Stimulated activated CD4-positive, alpha-beta T cell treated with anti-CD3 and anti-CD28 coated beads, Interleukin-15, amount 100 ng/mL, for 48 hours (primary cell): ENCODE data around the gene EID3.
"Not testable (repeated sequence)": the region's sequence is repeated elsewhere in the genome, so short reads cannot be mapped to it uniquely, and the experiment has no call there.

Experiments used
- DNase-seq, 2 donors: peaks; one replicate each; pipeline ENCODE4 v3.0.0-alpha.2; 2020; ENCODE audit warnings: low read depth in 2 of 2

EID3 gene

DNA sequence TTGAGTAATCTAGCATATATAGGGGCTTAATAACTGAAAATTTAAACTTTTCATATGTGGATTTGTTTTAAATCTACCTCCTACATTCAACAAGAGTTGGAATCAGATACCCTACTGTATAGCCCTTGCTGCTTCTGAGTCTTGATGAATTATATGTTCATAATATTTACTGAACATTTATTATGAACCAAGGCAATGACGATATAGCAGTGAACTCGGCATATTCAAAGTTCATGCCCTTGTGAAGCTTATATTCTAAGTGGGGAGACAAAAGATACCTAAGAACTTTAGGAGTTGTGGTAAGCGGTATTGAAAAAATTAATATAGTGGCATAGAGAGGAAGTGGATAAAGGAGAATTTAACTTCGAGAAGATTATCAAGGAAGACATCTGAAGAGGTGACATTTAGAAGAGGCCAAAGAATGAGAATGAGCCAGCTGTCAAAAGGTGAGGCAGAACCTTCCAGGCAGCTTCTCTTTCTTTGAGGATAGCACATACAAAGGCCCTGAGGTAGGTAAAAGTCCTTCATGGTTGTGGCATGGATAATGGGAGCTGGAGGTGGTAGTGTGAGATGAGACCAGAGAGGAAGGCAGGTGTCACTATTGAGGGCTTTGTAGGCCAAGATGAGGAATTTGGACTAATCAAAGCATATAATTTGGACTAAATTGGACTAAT lies 10.2 kb downstream of the EID3 start:
- no peak for DNase-seq

DNA sequence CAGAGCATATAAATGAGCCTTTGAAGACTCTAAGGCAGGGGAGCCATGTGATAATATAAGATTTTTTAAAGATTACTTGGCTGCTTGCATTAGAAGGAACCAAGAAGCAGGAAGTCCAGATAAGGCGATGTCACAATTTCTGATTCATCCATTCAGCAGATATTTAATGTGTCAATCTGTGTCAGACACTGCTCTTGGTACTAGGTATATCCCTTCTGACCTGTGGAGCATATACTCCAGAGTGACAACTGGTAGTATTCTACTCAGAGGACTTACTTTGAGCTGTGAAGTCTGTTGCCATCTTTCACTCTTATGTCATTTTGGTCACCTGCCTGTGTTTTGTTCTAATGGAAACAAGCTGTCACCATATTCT lies 10.7 kb downstream of the EID3 start:
- DNase-seq = no peak

GRCh38 chr12:104315326-104316224 lies 12.0 kb downstream of the EID3 start:
- no peak for DNase-seq

DNA sequence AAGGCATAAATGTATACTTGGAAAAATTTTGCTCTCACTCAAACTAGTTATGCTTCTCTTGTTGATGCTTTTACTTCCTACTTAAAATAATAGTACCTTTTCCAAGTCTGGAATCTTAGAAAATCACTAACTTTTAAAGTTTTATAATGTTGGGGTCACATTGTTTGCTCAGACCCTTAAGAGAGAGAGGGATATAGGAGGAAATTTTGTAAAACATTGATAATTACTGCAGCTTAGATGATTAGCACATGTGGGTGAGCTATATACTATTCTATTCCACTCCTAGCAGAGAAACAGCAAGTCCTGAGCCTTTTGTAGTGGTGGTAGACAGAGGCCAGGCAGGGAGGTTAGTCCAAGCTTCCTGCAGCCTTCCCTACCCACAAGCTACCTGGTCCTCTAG lies 13.4 kb downstream of the EID3 start:
- no peak for DNase-seq

DNA sequence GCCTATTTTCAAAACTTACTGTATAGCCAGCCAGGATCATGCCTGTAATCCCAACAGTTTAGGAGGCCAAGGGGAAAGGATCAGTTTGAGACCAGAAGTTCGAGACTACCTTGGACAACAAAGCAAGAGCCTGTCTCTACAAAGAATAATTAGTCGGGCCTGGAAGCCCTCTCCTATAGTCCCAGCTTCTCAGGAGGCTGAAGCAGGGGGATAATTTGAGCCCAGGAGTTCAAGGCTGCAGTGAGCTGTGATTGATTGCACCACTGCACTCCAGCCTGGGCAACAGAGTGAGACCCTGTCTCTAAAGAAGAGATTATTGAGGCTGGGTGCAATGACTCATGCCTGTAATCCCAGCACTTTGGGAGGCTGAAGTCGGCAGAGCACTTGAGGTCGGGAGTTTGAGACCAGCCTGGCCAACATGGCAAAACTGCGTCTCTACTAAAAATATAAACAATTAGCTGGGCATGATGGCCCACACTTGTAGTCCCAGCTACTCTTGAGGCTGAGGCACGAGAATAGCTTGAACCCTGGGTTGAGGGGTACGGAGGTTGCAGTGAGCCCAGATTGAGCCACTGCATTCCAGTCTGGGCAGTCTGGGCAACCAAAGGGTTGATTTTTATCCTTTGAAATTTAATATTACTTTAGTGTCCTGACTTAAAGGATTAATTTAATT lies 14.1 kb downstream of the EID3 start:
- DNase-seq = no peak

- DNase-seq = no peak
These were observed 15.5 kb downstream of the EID3 start for GRCh38 chr12:104319028-104319427.

GRCh38 chr12:104319918-104320626 lies 16.5 kb downstream of the EID3 start:
- DNase-seq = no peak

DNA sequence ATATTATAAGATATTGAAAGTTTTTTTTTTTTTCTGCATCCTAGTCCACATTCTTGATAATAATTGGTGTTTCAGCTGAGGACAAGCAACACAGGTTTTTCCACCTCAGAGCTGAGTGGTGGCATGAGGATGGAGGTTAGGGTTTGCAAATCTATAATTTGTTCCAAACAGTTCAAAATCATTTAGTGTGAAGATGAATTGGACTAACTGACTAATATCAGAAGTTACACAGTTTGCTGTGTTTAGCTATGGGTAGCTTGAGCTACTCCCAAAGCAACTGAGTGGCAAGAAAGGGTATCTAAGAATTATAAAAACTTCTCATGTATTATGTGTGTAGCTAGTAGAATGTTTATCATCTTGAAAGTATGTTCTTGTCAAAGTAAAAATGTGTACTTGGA lies 17.1 kb downstream of the EID3 start:
- no peak for DNase-seq

DNA sequence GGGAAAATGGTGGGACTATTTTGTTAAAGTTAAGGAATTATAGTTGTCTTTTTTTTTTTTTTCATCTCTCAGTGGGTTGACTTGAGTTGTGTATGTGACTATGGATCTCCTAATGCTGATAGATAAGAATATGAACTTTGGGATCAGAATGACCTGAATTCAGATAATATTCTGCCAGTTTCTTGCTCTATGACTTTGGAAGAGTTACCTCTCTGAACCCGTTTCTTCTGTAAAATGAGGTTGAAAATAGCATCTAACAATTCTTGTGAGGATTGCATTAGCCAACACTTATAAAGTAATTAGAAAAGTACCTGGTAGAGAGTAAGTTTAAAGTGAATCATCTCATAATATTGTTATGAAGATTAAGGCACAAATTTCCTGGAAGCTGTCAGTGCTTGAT lies 18.4 kb downstream of the EID3 start:
- DNase-seq = no peak

DNA sequence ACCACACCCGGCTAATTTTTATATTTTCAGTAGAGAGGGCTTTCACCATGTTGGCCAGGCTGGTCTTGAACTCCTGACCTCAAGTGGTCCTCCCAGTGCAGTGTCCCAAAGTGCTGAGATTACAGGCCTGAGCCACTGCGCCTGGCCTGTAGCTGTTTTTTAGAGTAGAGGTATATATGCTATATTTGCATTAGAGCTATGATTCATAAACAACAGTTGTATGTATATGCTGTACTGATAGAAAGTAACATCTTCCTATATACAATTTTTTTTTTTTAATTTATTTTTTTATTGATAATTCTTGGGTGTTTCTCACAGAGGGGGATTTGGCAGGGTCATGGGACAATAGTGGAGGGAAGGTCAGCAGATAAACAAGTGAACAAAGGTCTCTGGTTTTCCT lies 19.0 kb downstream of the EID3 start:
- not testable (repeated sequence) for DNase-seq

DNA sequence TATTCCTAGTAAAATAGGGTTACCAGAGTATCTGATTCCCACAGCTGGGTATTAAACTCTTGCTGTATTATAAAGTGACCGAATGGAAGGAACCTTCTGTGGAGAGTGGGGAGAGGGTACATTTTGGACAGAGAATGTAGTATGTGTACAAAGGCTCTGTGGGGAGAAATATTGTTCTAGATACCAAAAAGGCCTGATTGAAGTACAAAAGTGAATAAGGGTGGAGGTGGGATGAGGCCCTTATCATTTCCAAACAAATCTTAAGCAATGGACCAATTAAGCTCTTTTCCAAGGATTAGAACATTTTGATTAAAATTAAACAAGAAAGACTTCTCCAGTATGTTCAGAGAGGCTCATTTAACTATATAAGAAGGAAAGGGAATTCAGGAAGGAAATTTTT lies 20.4 kb downstream of the EID3 start:
- no peak for DNase-seq

GRCh38 chr12:104328278-104328677 lies 24.7 kb downstream of the EID3 start:
- DNase-seq = not testable (repeated sequence)

GRCh38 chr12:104328790-104329189 lies 25.3 kb downstream of the EID3 start:
- DNase-seq = no peak

GRCh38 chr12:104329707-104330532 lies 26.4 kb downstream of the EID3 start:
- DNase-seq = no peak

- DNase-seq = no peak
These were observed 27.8 kb downstream of the EID3 start for GRCh38 chr12:104331376-104331775.

DNA sequence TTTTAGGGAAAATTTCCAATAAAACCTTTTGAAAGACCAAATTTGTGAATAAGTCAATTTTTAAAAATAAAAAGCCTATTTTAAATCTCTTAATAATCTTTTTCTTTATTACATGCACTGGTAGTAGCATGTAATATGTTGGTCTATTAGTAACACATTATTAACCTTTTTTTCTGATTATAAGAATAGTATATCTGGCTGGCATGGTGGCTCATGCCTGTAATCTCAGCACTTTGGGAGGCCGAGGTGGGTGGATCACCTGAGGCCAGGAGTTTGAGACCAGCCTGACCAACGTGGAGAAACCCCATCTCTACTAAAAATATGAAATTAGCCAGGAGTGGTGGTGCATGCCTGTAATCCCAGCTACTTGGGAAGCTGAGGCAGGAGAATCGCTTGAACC lies 28.7 kb downstream of the EID3 start:
- not testable (repeated sequence) for DNase-seq

DNA sequence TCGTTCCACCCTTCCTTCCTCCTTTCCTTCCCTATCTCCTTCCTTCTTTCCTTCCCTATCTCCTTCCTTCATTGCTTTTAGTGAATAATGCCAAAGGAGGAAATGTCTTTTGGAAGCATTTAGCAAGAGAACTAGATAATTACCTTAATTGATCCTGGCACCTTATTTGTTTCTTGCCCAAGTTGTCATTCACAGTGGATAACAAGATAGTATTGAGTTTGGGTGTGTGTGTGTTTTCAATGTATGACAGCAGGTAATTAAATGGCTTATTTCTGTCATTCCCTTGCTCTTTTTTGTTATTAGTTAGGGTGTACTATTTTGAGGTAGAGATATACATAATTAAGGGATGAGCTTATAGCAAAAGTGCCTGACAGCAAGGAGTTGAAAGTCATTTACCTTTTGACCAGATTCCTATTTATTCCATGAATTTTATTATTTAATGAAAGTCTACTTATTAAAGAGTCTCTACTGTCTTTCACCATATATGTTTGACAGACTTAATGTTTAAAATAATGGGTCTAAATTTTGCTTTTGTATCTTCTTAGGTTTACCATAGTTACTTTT lies 30.2 kb downstream of the EID3 start:
- DNase-seq = no peak

- DNase-seq = no peak
These were observed 31.0 kb downstream of the EID3 start for GRCh38 chr12:104334581-104334980.

DNA sequence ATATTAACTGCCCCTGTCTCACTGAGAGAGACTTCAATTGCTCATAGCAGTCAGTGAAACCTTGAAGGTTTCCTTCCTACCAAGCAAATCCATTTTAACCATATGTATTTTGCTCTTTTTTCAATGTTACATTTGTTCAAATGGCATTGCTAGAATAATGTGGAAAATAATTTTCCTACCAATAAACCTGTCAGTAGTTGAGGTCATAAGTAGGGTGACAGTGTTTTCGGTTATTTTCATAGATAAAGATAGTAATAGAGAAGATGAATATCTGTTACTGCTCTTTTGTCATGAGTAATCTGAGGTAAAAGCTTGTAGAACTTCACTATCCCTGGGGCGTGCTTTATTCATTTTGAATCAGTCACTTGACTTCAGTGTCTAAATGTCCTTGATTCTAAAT lies 32.6 kb downstream of the EID3 start:
- no peak for DNase-seq

DNA sequence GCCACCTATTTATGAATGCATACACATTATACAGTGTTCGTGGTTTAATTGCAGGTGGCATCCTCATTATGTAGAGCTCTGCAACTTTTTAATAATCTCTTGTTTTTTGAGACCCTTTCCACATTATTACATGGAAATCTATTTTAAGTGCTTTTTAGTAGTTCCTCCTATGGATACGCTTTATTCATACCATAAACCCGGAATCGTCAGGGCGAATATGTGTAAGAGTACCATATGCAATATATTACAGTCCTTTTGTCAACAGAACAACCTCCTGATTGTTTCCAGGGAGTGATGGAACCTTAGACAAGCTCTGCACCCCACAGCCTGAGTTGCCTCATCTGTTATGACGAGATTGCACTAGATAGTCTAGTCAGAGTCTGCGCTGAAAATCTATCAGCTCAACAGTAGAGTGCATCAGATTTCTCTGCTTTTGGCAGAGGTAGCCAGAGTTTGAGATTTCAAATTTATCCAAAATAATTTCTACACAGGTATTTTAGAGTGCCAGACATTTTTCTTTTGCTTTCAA lies 33.6 kb downstream of the EID3 start:
- no peak for DNase-seq

DNA sequence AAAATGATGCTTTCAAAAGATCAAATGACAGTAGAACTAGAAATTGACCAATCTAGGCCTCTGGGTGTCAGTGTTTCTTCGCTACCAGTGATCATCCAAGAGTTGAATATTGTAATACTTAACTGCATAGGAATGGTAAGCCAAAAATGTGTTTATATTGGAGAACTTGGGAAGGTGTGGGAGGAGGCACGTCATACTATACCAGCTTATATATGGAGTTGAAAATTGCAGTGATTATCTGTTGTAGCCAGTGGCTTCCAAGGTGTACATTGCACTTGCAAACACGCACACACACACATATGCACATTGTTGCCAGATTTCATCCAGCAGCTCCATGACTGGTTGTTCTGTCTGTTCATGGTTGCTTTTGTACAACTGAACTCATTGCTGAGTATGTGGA lies 36.1 kb downstream of the EID3 start:
- no peak for DNase-seq
